OCI-LY3 (cell line): Measurements from ENCODE around the gene TECR.
"Not testable (repeated sequence)": the region's sequence is repeated elsewhere in the genome, so short reads cannot be mapped to it uniquely, and the experiment has no call there.

Experiments
- EZH2phosphoT487 ChIP-seq: fragments of 200-600 bp; shearing (Covaris generic); IDR thresholded peaks from 2 replicates; pipeline ENCODE4 v1.6.1; 2018; ENCODE audit warnings: antibody characterized with exemption, mixed run types, low read depth
- TF ChIP-seq, protein P1 (sequence below): fragments of 200-600, 300-600 bp; sonication (generic); IDR thresholded peaks from 2 replicates; pipeline ENCODE4 v1.5.1; 2014; ENCODE audit warnings: antibody characterized with exemption, low read length, low read depth

DNA sequence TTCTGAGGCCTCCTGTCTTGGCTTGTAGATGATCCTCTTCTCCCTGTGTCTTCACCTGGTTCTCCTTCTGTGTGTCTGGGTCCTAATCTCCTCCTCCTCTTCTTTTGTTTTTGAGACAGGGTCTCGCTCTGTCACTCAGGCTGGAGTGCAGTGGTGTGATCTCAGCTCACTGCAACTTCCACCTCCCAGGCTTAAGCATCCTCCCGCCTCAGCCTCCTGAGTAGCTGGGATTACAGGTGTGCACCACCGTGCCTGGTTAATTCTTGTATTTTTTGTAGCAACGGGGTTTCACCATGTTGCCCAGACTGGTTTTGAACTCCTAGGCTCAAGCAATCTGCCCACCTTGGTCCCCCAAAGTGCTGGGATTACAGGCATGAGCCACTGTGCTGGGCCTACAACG is 82.8 kb downstream of the TECR start:
- TF ChIP-seq, protein P1, sequence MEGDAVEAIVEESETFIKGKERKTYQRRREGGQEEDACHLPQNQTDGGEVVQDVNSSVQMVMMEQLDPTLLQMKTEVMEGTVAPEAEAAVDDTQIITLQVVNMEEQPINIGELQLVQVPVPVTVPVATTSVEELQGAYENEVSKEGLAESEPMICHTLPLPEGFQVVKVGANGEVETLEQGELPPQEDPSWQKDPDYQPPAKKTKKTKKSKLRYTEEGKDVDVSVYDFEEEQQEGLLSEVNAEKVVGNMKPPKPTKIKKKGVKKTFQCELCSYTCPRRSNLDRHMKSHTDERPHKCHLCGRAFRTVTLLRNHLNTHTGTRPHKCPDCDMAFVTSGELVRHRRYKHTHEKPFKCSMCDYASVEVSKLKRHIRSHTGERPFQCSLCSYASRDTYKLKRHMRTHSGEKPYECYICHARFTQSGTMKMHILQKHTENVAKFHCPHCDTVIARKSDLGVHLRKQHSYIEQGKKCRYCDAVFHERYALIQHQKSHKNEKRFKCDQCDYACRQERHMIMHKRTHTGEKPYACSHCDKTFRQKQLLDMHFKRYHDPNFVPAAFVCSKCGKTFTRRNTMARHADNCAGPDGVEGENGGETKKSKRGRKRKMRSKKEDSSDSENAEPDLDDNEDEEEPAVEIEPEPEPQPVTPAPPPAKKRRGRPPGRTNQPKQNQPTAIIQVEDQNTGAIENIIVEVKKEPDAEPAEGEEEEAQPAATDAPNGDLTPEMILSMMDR: not testable (repeated sequence)
- not testable (repeated sequence) for TF ChIP-seq EZH2phosphoT487
